CD4-positive, CD25-positive, alpha-beta regulatory T cell (primary cell): Measurements from ENCODE around the gene ATRX. TPM values are rescaled to one million over a fixed set of nuclear protein-coding genes. Genes with fewer than 3 reads are reported as not detected.

Experiments used
- ATAC-seq, 2 donors: fragments of 150-1000 bp; cut with Tn5 transposase; one replicate each; pipeline ENCODE4 v1.10.0; 2021; ENCODE audit warnings: low read depth in 2 of 2, moderate number of reproducible peaks in 2 of 2, moderate library complexity in 1 of 2
- DNase-seq, 3 donors: peaks; one replicate each; pipeline versions ENCODE4 v3.0.0 to v3.0.0-alpha.2; 2012 to 2022; ENCODE audit warnings: mixed read lengths in 1 of 3
- H3K27ac ChIP-seq: one replicate; pipeline ENCODE4 v1.7.0; 2013; ENCODE audit warnings: mild to moderate bottlenecking, low read length; ENCODE audit not compliant: insufficient read depth, poor library complexity, severe bottlenecking
- H3K27me3 ChIP-seq: one replicate; pipeline ENCODE4 v1.7.0; 2013; ENCODE audit warnings: low read length; ENCODE audit not compliant: control insufficient read depth, insufficient read depth
- H3K36me3 ChIP-seq: one replicate; pipeline ENCODE4 v1.7.0; 2013; ENCODE audit warnings: mild to moderate bottlenecking, low read length, moderate library complexity; ENCODE audit not compliant: control insufficient read depth, insufficient read depth
- H3K4me1 ChIP-seq: 2 replicates; pipeline ENCODE4 v1.7.0; 2013; ENCODE audit warnings: mild to moderate bottlenecking, low read length; ENCODE audit not compliant: insufficient read depth, control insufficient read depth, poor library complexity, severe bottlenecking
- H3K4me3 ChIP-seq: one replicate; pipeline ENCODE4 v1.7.0; 2013; ENCODE audit warnings: low read depth, mild to moderate bottlenecking, low read length, moderate library complexity
- H3K9me3 ChIP-seq, 2 experiments: 1 replicate in 1 of 2; 2 replicates in 1 of 2; pipeline ENCODE4 v1.7.0; 2013; ENCODE audit warnings: low read length in 2 of 2, mild to moderate bottlenecking in 1 of 2, moderate library complexity in 1 of 2; ENCODE audit not compliant: control insufficient read depth in 2 of 2
- H3K27ac Mint-ChIP-seq, 3 donors: one replicate each; pipeline ENCODE4 v1.8.0; 2020 to 2022; ENCODE audit warnings: mild to moderate bottlenecking in 3 of 3, mixed read lengths in 3 of 3, moderate library complexity in 2 of 3
- H3K27me3 Mint-ChIP-seq: one replicate; pipeline ENCODE4 v1.8.0; 2022; ENCODE audit warnings: mild to moderate bottlenecking, mixed read lengths
- H3K36me3 Mint-ChIP-seq: one replicate; pipeline ENCODE4 v1.8.0; 2020; ENCODE audit warnings: mixed read lengths
- H3K4me1 Mint-ChIP-seq, 4 donors: one replicate each; pipeline ENCODE4 v1.8.0; 2020 to 2022; ENCODE audit warnings: mixed read lengths in 4 of 4, mild to moderate bottlenecking in 1 of 4
- H3K4me3 Mint-ChIP-seq, 4 donors: one replicate each; pipeline ENCODE4 v1.8.0; 2020 to 2022; ENCODE audit warnings: mild to moderate bottlenecking in 4 of 4, mixed read lengths in 4 of 4, moderate library complexity in 3 of 4
- H3K9me3 Mint-ChIP-seq, 7 donors: one replicate each; pipeline ENCODE4 v1.8.0; 2020 to 2022; ENCODE audit warnings: mixed read lengths in 7 of 7, mild to moderate bottlenecking in 3 of 7, moderate library complexity in 2 of 7
- polyA plus RNA-seq, 4 donors: library from polyadenylated mRNA; unstranded; fragments of 300-500 nt; fragmentation: Illumina TruSeq; gene quantifications; one replicate each; pipeline ENCODE4 v1.2.3, GENCODE V29; 2021
- total RNA-seq: library from RNA; stranded (reverse); gene quantifications from one replicate; pipeline ENCODE4 v1.2.3, GENCODE V29; 2022

Gene ATRX
- total and polyA plus RNA-seq, 5 donors from 2014 or later, result 35.2 to 175 (median 46.0) TPM

DNA sequence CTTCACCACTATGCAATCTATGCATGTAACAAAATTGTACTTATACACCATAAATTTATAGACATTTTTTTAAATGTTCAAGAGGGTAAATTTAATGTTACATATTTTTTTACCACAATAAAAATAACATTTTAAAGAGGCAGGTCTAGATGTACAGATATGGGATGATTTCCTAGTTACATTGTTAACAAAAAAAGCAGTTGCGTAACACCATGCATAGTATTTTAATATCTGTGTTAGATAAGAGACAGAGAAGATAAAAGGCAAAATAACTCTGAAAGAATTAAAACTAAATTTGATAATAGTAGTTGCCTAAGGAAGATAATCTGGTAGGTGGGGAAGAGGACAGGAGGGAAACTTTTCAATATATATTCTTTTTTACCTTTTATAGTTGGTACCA lies 9.1 kb upstream of the ATRX start:
- Mint-ChIP-seq H3K9me3 (peaks cover 0 to 1% (median 0%) of the 10 kb centered on the region in 7 donors), H3K27ac (no peak overlapping the region), H3K4me3 (no peak overlapping the region), H3K27me3 (no peaks in the 10 kb centered on the region), H3K36me3 (no peaks in the 10 kb centered on the region), H3K4me1 (no peaks in the 10 kb centered on the region)
- no peak for ATAC-seq
- H3K27ac ChIP-seq, result no peak overlapping the region
- H3K4me1 ChIP-seq, result no peaks in the 10 kb centered on the region
- DNase-seq, result no peak
- no peak overlapping the region for H3K4me3 ChIP-seq
- no peaks in the 10 kb centered on the region for H3K36me3 ChIP-seq
- no peaks in the 10 kb centered on the region for H3K9me3 ChIP-seq
- no peaks in the 10 kb centered on the region for H3K27me3 ChIP-seq

DNA sequence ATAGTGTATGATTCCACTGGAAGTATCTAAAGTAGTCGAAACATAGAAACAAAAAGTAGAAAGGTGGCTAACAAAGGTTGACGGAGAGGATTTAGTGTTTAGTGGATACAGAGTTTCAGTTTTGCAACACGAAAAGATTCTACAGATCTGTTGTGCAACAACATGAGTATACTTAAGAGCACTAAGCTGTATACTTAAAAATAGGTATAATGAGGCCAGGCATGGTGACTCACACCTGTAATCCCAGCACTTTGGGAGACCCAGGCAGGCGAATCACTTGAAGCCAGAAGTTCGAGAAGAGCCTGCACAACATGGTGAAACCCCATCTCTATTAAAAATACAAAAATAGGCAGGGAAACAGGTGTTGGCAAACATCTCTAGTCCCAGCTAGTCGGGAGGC lies 7.9 kb upstream of the ATRX start:
- H3K27ac ChIP-seq, result no peak overlapping the region
- Mint-ChIP-seq H3K9me3 (peaks cover 0 to 1% (median 0%) of the 10 kb centered on the region in 7 donors), H3K27me3 (no peaks in the 10 kb centered on the region), H3K4me3 (no peak overlapping the region), H3K27ac (no peak overlapping the region), H3K4me1 (peaks cover 0 to 2% (median 0%) of the 10 kb centered on the region in 4 donors), H3K36me3 (no peaks in the 10 kb centered on the region)
- no peak for DNase-seq
- H3K4me1 ChIP-seq, result no peaks in the 10 kb centered on the region
- no peaks in the 10 kb centered on the region for H3K27me3 ChIP-seq
- no peak overlapping the region for H3K4me3 ChIP-seq
- H3K36me3 ChIP-seq, result no peaks in the 10 kb centered on the region
- H3K9me3 ChIP-seq, result no peaks in the 10 kb centered on the region
- no peak for ATAC-seq

DNA sequence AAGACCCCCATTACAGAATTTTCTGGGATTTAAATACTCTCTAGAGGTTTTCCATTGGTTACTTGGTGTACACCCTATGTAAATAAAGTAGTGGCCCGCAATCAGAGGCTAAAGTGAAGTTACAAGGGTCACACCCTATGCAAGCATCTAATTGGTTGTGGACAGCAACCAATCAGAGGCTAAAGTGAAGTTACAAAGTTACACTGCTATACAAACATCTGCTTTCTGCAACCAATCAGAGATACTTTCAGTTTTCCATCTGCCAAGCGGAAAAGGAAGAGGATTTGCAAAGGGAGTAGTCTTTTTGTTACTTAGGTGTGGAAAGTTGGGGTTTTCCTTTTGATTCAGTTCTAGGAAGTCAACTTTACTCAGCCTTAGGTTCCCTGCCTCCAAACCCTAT lies 2.0 kb upstream of the ATRX start:
- ATAC-seq, result peak; percentile 36 to 48
- no peaks in the 10 kb centered on the region for H3K36me3 ChIP-seq
- peak overlapping the region; percentile 54 to 94 (median 90) for H3K27ac Mint-ChIP-seq

DNA sequence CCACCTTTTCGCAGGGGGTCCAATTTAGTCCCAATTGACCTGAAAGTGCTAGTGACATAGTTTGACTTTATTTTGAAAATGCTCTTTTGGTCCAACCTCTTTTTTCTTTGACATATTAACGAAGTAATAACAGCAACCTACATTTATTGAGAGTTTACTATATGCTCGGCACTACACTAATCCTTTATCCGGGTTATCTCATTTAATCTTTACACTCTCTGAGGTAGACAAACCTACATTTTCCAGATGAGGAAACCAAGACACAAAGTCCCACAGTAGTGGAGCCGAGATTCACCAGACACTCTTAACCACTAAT lies 307 bp upstream of the ATRX start:
- Mint-ChIP-seq H3K9me3 (no peaks in the 10 kb centered on the region), H3K36me3 (no peaks in the 10 kb centered on the region), H3K4me3 (peak overlapping the region; percentile 98 to 99 (median 99)), H3K27ac (peak overlapping the region; percentile 94 to 100 (median 100)), H3K4me1 (peaks cover 14 to 33% (median 20%) of the 10 kb centered on the region in 4 donors), H3K27me3 (no peaks in the 10 kb centered on the region)
- peak overlapping the region; percentile 88 for H3K27ac ChIP-seq
- DNase-seq (no peak), ATAC-seq (peak in 1 of 2 donors; percentile 4)
- H3K4me3 ChIP-seq, result peak overlapping the region; percentile 96
- no peaks in the 10 kb centered on the region for H3K9me3 ChIP-seq
- H3K36me3 ChIP-seq, result no peaks in the 10 kb centered on the region
- H3K4me1 ChIP-seq, result peaks cover 24% of the 10 kb centered on the region
- H3K27me3 ChIP-seq, result no peaks in the 10 kb centered on the region

More for the DNA sequence above, 2.0 kb upstream of the ATRX start:
- H3K9me3 Mint-ChIP-seq, result peaks cover 0 to 1% (median 0%) of the 10 kb centered on the region in 7 donors
- no peaks in the 10 kb centered on the region for H3K27me3 Mint-ChIP-seq
- DNase-seq, result peak; percentile 22 to 79 (median 62)
- peak overlapping the region; percentile 74 to 91 (median 81) for H3K4me3 Mint-ChIP-seq
- Histone ChIP-seq H3K9me3 (no peaks in the 10 kb centered on the region), H3K4me1 (peaks cover 22% of the 10 kb centered on the region), H3K27me3 (no peaks in the 10 kb centered on the region), H3K27ac (peak overlapping the region; percentile 65), H3K4me3 (peak overlapping the region; percentile 81)
- H3K36me3 Mint-ChIP-seq, result no peaks in the 10 kb centered on the region
- peaks cover 6 to 24% (median 13%) of the 10 kb centered on the region in 4 donors for H3K4me1 Mint-ChIP-seq

DNA sequence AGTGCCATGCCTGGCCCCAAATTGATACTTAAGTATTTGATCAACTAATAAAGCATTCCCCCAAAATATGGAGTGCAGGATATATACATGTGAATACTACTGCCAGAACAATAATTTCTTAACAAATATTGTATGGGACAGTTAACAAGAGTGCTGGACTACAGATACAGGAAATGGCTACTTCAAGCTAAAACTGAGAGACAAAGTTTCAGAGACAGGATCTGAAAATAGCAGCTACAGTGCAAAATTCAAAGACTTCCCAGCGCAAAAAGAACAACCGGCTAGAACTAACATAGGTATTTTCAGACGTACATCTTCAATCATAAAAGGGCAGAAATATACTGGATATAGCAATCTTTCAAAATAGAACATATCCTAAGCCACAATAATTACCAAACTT lies 6.3 kb downstream of the ATRX start:
- peak overlapping the region; percentile 15 to 73 (median 36) for H3K4me3 Mint-ChIP-seq
- Histone ChIP-seq H3K4me3 (peak overlapping the region; percentile 15), H3K27me3 (no peaks in the 10 kb centered on the region), H3K9me3 (no peaks in the 10 kb centered on the region), H3K4me1 (peaks cover 17% of the 10 kb centered on the region), H3K36me3 (no peaks in the 10 kb centered on the region), H3K27ac (no peak overlapping the region)
- no peaks in the 10 kb centered on the region for H3K27me3 Mint-ChIP-seq
- peaks cover 33 to 57% (median 36%) of the 10 kb centered on the region in 4 donors for H3K4me1 Mint-ChIP-seq
- ATAC-seq, result no peak
- no peaks in the 10 kb centered on the region for H3K36me3 Mint-ChIP-seq
- no peak for DNase-seq
- peaks cover 0 to 2% (median 0%) of the 10 kb centered on the region in 7 donors for H3K9me3 Mint-ChIP-seq
- H3K27ac Mint-ChIP-seq, result peak overlapping the region; percentile 2 to 66 (median 14)

DNA sequence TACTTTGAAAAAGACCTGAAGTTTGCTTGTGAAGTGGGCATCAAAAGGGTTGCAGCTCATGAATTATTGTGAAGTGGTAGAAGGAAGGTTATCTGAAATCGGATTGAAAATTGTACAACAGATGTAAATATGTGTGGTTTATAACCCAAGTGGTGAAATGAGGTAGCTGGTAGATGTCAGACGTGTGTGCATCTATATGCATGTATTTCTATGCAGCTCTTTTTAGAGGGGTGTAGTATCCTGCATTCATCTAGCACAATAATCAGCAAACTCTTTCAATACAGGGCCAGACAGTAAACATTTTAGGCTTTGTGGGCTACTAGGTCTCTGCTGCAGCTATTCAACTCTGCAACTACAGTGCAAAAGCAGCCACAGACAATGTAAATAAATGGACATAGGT lies 9.4 kb downstream of the ATRX start:
- Mint-ChIP-seq H3K27ac (no peak overlapping the region), H3K4me1 (peaks cover 26 to 58% (median 35%) of the 10 kb centered on the region in 4 donors)
- no peak for ATAC-seq

DNA sequence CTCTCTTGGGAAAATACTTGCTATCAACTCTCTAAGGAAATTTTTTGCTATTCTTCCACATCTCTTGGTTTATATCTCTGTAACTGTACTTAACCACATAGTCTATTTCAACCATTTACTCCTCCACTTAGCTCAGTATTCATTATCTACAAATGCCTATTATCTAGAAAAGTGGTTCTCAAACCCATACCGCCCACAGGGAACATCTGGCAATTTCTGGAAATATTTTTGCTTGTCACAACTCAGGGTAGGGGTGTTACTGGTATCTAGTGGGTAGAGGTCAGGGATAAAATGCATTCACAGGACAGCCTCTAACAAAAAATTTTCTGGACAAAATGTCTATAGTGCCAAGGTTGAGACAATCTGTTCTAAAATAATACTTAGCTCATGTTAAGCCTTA lies 14.4 kb downstream of the ATRX start:
- H3K4me3 ChIP-seq, result no peak overlapping the region
- peaks cover 0 to 4% (median 0%) of the 10 kb centered on the region in 7 donors for H3K9me3 Mint-ChIP-seq
- H3K4me1 Mint-ChIP-seq, result peaks cover 18 to 49% (median 30%) of the 10 kb centered on the region in 4 donors
- H3K36me3 Mint-ChIP-seq, result peaks cover 8% of the 10 kb centered on the region
- no peak overlapping the region for H3K27ac ChIP-seq
- H3K36me3 ChIP-seq, result no peaks in the 10 kb centered on the region
- no peak for ATAC-seq
- H3K27me3 ChIP-seq, result no peaks in the 10 kb centered on the region
- H3K4me3 Mint-ChIP-seq, result peak overlapping the region in 3 of 4 donors; percentile 6 to 49 (median 41)
- no peaks in the 10 kb centered on the region for H3K27me3 Mint-ChIP-seq
- no peak for DNase-seq
- H3K27ac Mint-ChIP-seq, result peak overlapping the region in 1 of 3 donors; percentile 8
- no peaks in the 10 kb centered on the region for H3K9me3 ChIP-seq
- peaks cover 15% of the 10 kb centered on the region for H3K4me1 ChIP-seq

More for the DNA sequence above, 9.4 kb downstream of the ATRX start:
- Histone ChIP-seq H3K27me3 (no peaks in the 10 kb centered on the region), H3K4me3 (peak overlapping the region; percentile 40), H3K4me1 (peaks cover 10% of the 10 kb centered on the region), H3K27ac (peak overlapping the region; percentile 5), H3K9me3 (no peaks in the 10 kb centered on the region), H3K36me3 (no peaks in the 10 kb centered on the region)
- no peak for DNase-seq
- Mint-ChIP-seq H3K9me3 (peaks cover 0 to 2% (median under 1%) of the 10 kb centered on the region in 7 donors), H3K27me3 (no peaks in the 10 kb centered on the region), H3K4me3 (peak overlapping the region in 2 of 4 donors; percentile 48 to 69), H3K36me3 (peaks cover under 1% of the 10 kb centered on the region)

DNA sequence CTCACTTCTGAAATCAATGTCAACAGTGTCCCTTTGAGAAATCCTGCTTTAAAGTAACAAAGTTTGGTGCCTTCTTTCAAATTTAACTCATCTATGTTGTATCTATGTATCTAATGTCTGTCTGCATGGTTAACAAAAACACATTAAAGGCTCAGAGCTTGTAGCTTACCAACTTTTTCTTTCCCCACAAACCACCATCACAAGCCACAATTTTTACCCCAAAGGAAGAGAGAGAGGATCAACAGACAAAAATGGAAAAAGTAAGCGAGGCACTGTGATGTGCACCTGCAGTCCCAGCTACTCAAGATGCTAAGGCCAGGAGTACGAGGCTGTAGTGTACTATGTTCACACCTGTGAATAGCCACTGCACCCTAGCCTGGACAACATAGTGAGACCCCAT lies 17.2 kb downstream of the ATRX start:
- Mint-ChIP-seq H3K4me3 (peak overlapping the region in 3 of 4 donors; percentile 1 to 60 (median 8)), H3K36me3 (peaks cover 8% of the 10 kb centered on the region), H3K27ac (peak overlapping the region in 2 of 3 donors; percentile 10 to 79), H3K9me3 (peaks cover 0 to 4% (median 0%) of the 10 kb centered on the region in 7 donors), H3K27me3 (no peaks in the 10 kb centered on the region), H3K4me1 (peaks cover 13 to 50% (median 22%) of the 10 kb centered on the region in 4 donors)
- H3K36me3 ChIP-seq, result no peaks in the 10 kb centered on the region
- H3K4me3 ChIP-seq, result peak overlapping the region; percentile 1
- H3K4me1 ChIP-seq, result peaks cover 11% of the 10 kb centered on the region
- DNase-seq (no peak), ATAC-seq (no peak)
- H3K9me3 ChIP-seq, result no peaks in the 10 kb centered on the region
- H3K27me3 ChIP-seq, result no peaks in the 10 kb centered on the region
- no peak overlapping the region for H3K27ac ChIP-seq
